Colonic mucosa (tissue), 4 donors: ENCODE results near the gene UCP3. TPM values are rescaled to one million over a fixed set of nuclear protein-coding genes. Genes with fewer than 3 reads are reported as not detected.

Experiments used
- DNase-seq: peaks from one replicate; pipeline ENCODE4 v3.0.0-alpha.2; 2020
- H3K27ac ChIP-seq: fragments of 200-600 bp; one replicate; pipeline ENCODE4 v1.8.0; 2021
- H3K27me3 ChIP-seq: fragments of 200-600 bp; one replicate; pipeline ENCODE4 v1.8.0; 2021
- H3K36me3 ChIP-seq: fragments of 200-600 bp; one replicate; pipeline ENCODE4 v1.8.0; 2021
- H3K4me1 ChIP-seq: fragments of 200-600 bp; one replicate; pipeline ENCODE4 v1.8.0; 2021; ENCODE audit warnings: mild to moderate bottlenecking
- H3K4me3 ChIP-seq: fragments of 200-600 bp; one replicate; pipeline ENCODE4 v1.8.0; 2021
- H3K9ac ChIP-seq, 2 donors: one replicate each; pipeline ENCODE4 v1.7.0; 2013; ENCODE audit warnings: control low read depth in 2 of 2, low read depth in 2 of 2, low read length in 2 of 2
- H3K9me3 ChIP-seq: fragments of 200-600 bp; one replicate; pipeline ENCODE4 v1.8.0; 2021
- intact Hi-C: fragments of 100-400 bp; cut with DNase I; formaldehyde crosslinking; loops from one replicate; pipeline ENCODE4 v1.14.1; 2022
- total RNA-seq, 2 donors: library from RNA; stranded (reverse); fragmentation: NEBNext Ultra II Directional in 1 of 2; extraction: Animal tissue kit (Norgen Biotek cat#: 25700) in 1 of 2; gene quantifications; one replicate each; pipeline ENCODE4 v1.2.1, GENCODE V29; 2021
- TF ChIP-seq, protein P1 (sequence below): fragments of 200-600 bp; IDR thresholded peaks from one replicate; pipeline ENCODE4 v1.8.0; 2022; ENCODE audit warnings: antibody characterized with exemption, mild to moderate bottlenecking
- donor health status: healthy.
- donor health status: DM: no; HTN: no; CAD: no.
- donor health status: DM: no; HTN: no; CAD: no.

Gene UCP3
- total RNA-seq, 2 donors from 2014 or later: 0.66 to 1.5 TPM

DNA sequence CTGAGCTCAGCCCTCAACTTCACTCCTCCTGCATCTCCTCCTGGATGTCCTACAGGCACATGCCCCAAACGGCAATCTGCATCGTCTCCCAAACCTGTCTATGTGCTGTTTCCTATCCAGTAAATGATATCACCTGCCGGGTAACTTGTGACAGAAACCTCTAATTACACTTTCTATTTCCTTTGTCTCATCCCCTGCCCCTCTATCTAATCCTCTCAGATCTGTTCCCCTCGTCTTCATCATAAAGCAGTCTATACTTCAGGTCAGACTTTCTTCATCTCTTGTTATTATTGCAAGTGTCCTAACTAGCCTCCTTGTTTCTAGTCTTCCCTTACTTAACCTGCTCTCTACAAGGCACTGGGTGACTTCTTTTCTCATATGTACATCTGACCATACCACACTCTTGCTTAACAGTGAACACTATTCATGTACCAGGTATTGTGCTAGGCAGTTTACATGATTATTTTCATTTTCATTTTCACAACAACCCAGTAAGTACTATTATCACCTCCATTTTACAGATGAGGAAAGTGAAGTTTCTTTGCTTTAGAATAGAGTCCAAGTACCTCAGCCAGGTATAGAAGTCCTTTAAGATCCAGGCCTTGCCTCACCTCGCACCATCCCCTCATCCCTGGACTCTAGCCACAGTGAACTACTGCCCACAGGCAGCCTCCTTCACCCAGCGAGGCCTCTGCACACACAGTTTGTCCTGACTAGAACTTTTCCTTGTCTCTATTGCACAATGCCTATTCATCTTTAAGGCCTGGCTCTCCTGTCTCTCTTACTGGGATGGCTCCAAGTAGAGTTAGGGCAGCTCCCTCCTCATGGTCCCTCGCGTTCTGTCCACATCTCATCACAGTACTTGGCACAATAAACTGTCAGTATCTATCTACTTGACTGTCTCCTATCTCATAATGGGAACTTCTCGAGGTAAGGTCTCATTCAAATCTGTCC lies 22.1 kb upstream of the UCP3 start:
- Histone ChIP-seq H3K4me1 (no peaks in the 10 kb centered on the region), H3K27me3 (no peaks in the 10 kb centered on the region), H3K27ac (no peak overlapping the region), H3K9me3 (no peaks in the 10 kb centered on the region), H3K36me3 (no peaks in the 10 kb centered on the region), H3K9ac (no peak overlapping the region), H3K4me3 (no peak overlapping the region)
- intact Hi-C loops: no loop called here
- no peak for DNase-seq
- TF ChIP-seq, protein P1, sequence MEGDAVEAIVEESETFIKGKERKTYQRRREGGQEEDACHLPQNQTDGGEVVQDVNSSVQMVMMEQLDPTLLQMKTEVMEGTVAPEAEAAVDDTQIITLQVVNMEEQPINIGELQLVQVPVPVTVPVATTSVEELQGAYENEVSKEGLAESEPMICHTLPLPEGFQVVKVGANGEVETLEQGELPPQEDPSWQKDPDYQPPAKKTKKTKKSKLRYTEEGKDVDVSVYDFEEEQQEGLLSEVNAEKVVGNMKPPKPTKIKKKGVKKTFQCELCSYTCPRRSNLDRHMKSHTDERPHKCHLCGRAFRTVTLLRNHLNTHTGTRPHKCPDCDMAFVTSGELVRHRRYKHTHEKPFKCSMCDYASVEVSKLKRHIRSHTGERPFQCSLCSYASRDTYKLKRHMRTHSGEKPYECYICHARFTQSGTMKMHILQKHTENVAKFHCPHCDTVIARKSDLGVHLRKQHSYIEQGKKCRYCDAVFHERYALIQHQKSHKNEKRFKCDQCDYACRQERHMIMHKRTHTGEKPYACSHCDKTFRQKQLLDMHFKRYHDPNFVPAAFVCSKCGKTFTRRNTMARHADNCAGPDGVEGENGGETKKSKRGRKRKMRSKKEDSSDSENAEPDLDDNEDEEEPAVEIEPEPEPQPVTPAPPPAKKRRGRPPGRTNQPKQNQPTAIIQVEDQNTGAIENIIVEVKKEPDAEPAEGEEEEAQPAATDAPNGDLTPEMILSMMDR: no peak

- intact Hi-C loops: no loop called here
- H3K4me1 ChIP-seq: no peaks in the 10 kb centered on the region
- H3K27ac ChIP-seq: no peak overlapping the region
- DNase-seq: no peak
- TF ChIP-seq, protein P1: no peak
- no peaks in the 10 kb centered on the region for H3K27me3 ChIP-seq
- no peaks in the 10 kb centered on the region for H3K36me3 ChIP-seq
- no peaks in the 10 kb centered on the region for H3K9me3 ChIP-seq
- H3K4me3 ChIP-seq: no peak overlapping the region
- no peak overlapping the region for H3K9ac ChIP-seq
Observed at GRCh38 chr11:74025467-74026166, 16.7 kb upstream of the UCP3 start.

DNA sequence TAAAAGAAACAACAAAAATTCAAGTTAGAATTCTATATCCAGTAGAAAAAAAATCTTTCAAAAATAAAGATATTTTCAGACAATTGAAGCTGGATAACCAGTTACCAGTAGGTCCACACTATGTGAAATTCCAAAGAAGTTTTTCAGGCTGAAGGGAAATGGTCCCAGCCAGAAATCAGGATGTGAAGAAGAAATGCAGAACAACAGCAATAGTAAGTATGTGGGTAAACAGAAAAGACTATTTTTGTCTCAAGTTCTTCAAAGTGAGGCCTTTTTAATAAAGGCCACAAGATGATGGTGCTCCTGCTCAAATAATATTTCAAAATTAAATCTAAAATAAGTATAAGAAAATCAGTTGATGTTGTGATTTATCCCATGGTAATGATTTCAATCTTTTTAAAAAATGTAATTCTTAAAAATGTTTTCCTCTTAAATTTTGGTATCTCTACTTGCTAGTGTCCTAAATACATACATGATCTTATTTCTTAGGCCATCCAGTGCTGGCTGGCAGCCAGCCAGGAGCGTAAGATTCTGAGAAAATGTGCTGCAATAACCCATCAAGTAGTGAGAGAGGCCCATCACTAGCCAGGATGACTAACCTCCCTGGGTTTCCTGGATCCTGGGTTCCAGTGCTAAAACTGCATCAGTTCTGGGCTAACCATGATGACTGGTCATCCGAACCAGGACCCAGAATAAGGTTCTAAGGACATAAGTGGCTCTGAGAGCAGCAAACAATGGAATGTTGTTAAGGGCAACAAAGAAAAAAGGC lies 15.6 kb upstream of the UCP3 start:
- no peak overlapping the region for H3K27ac ChIP-seq
- H3K4me1 ChIP-seq: no peaks in the 10 kb centered on the region
- no peak overlapping the region for H3K4me3 ChIP-seq
- peak; percentile 31 for DNase-seq
- intact Hi-C loops: no loop called here
- TF ChIP-seq, protein P1: no peak
- no peak overlapping the region for H3K9ac ChIP-seq
- no peaks in the 10 kb centered on the region for H3K36me3 ChIP-seq
- no peaks in the 10 kb centered on the region for H3K9me3 ChIP-seq
- no peaks in the 10 kb centered on the region for H3K27me3 ChIP-seq

GRCh38 chr11:74023276-74023675 lies 14.4 kb upstream of the UCP3 start:
- TF ChIP-seq, protein P1: no peak
- intact Hi-C loops: no loop called here
- H3K27ac ChIP-seq: peak overlapping the region; percentile 5

GRCh38 chr11:74022546-74022945 lies 13.7 kb upstream of the UCP3 start:
- Histone ChIP-seq H3K27ac (peak overlapping the region; percentile 5), H3K9ac (no peak overlapping the region), H3K4me1 (peaks cover 7% of the 10 kb centered on the region), H3K36me3 (no peaks in the 10 kb centered on the region), H3K27me3 (no peaks in the 10 kb centered on the region), H3K9me3 (no peaks in the 10 kb centered on the region), H3K4me3 (no peak overlapping the region)
- DNase-seq: no peak
- intact Hi-C loops: no loop called here
- TF ChIP-seq, protein P1: no peak

More at GRCh38 chr11:74023276-74023675, 14.4 kb upstream of the UCP3 start:
- Histone ChIP-seq H3K4me1 (peaks cover 7% of the 10 kb centered on the region), H3K4me3 (no peak overlapping the region), H3K36me3 (no peaks in the 10 kb centered on the region), H3K9ac (no peak overlapping the region), H3K9me3 (no peaks in the 10 kb centered on the region), H3K27me3 (no peaks in the 10 kb centered on the region)
- DNase-seq: no peak
